IMR-90 (cell line): ENCODE data around the gene IDS.

Experiments
- CEBPB ChIP-seq: IDR thresholded peaks from 2 replicates; pipeline ENCODE4 v1.6.1; 2012; ENCODE audit warnings: low read depth, low read length, improper control_type of control experiment
- CHD1 ChIP-seq: IDR thresholded peaks from 2 replicates; pipeline ENCODE4 v1.6.1; 2012; ENCODE audit warnings: low read depth, low read length, improper control_type of control experiment
- CTCF ChIP-seq: conservative IDR thresholded peaks from 2 replicates; pipeline ENCODE4 v1.5.1; 2012; ENCODE audit warnings: mild to moderate bottlenecking, low read depth, low read length, improper control_type of control experiment
- FOS ChIP-seq: fragments of 150-350 bp; IDR thresholded peaks from 2 replicates; pipeline ENCODE4 v1.6.1; 2016; ENCODE audit warnings: low read depth, low read length
- MAFK ChIP-seq: IDR thresholded peaks from 2 replicates; pipeline ENCODE4 v1.6.1; 2012; ENCODE audit warnings: low read depth, low read length, improper control_type of control experiment
- MAZ ChIP-seq: IDR thresholded peaks from 2 replicates; pipeline ENCODE4 v1.6.1; 2012; ENCODE audit warnings: low read depth, mild to moderate bottlenecking, low read length, improper control_type of control experiment, moderate library complexity, borderline replicate concordance
- MXI1 ChIP-seq: IDR thresholded peaks from 2 replicates; pipeline ENCODE4 v1.6.1; 2012; ENCODE audit warnings: low read depth, mild to moderate bottlenecking, low read length, moderate library complexity, borderline replicate concordance
- POLR2A ChIP-seq: IDR thresholded peaks from 2 replicates; pipeline ENCODE4 v1.6.1; 2012; ENCODE audit warnings: mild to moderate bottlenecking, low read depth, low read length
- RAD21 ChIP-seq: IDR thresholded peaks from 2 replicates; pipeline ENCODE4 v1.6.1; 2012; ENCODE audit warnings: low read length, improper control_type of control experiment
- RCOR1 ChIP-seq: IDR thresholded peaks from 2 replicates; pipeline ENCODE4 v1.6.1; 2012; ENCODE audit warnings: mild to moderate bottlenecking, low read length, improper control_type of control experiment; ENCODE audit not compliant: insufficient replicate concordance
- RFX5 ChIP-seq: IDR thresholded peaks from 2 replicates; pipeline ENCODE4 v1.8.0; 2012; ENCODE audit warnings: low read depth, mild to moderate bottlenecking, low read length, moderate library complexity
- SMC3 ChIP-seq: fragments of 150-350 bp; IDR thresholded peaks from 2 replicates; pipeline ENCODE4 v1.6.1; 2016; ENCODE audit warnings: low read depth, mild to moderate bottlenecking, antibody characterized with exemption, low read length, moderate library complexity
- TF ChIP-seq, protein P1 (sequence below): fragments of 150-350 bp; IDR thresholded peaks from 2 replicates; pipeline ENCODE4 v1.6.1; 2017; ENCODE audit warnings: mild to moderate bottlenecking, antibody characterized with exemption, low read length, low read depth
- TF ChIP-seq, protein P2 (sequence below): fragments of 150-350 bp; IDR thresholded peaks from 2 replicates; pipeline ENCODE4 v1.6.1; 2016; ENCODE audit warnings: low read depth, mild to moderate bottlenecking, low read length, moderate library complexity, borderline replicate concordance

- TF ChIP-seq CTCF = no peak
- TF ChIP-seq, protein P1, sequence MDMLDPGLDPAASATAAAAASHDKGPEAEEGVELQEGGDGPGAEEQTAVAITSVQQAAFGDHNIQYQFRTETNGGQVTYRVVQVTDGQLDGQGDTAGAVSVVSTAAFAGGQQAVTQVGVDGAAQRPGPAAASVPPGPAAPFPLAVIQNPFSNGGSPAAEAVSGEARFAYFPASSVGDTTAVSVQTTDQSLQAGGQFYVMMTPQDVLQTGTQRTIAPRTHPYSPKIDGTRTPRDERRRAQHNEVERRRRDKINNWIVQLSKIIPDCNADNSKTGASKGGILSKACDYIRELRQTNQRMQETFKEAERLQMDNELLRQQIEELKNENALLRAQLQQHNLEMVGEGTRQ = no peak
- TF ChIP-seq RAD21 = no peak
- no peak for TF ChIP-seq CEBPB
- no peak for TF ChIP-seq MAZ
- TF ChIP-seq FOS = no peak
- TF ChIP-seq, protein P2, sequence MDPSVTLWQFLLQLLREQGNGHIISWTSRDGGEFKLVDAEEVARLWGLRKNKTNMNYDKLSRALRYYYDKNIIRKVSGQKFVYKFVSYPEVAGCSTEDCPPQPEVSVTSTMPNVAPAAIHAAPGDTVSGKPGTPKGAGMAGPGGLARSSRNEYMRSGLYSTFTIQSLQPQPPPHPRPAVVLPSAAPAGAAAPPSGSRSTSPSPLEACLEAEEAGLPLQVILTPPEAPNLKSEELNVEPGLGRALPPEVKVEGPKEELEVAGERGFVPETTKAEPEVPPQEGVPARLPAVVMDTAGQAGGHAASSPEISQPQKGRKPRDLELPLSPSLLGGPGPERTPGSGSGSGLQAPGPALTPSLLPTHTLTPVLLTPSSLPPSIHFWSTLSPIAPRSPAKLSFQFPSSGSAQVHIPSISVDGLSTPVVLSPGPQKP = no peak
- TF ChIP-seq POLR2A = no peak
- TF ChIP-seq CHD1 = no peak
- TF ChIP-seq MAFK = no peak
- no peak for TF ChIP-seq MXI1
- TF ChIP-seq RFX5 = no peak
- TF ChIP-seq SMC3 = no peak
- no peak for TF ChIP-seq RCOR1
Measured at GRCh38 chrX:149497626-149498025, 7.5 kb downstream of the IDS start.
